ENCODE measurements around the gene SMIM29.

- no peak for TF ChIP-seq CTCF (IDR thresholded peaks at IDR 0.05; ENCODE audit: extremely low read depth in 1 of 2, insufficient read depth in 1 of 2, low read depth in 1 of 2, low read length in 2 of 2)
- no peak for TF ChIP-seq POLR2AphosphoS5 (IDR thresholded peaks at IDR 0.05; ENCODE audit: insufficient read depth, low read depth, low read length)
- no peak for TF ChIP-seq EZH2 (IDR thresholded peaks at IDR 0.05; ENCODE audit: borderline replicate concordance, low read depth, low read length, severe bottlenecking)
- TF ChIP-seq MAX (IDR thresholded peaks at IDR 0.05; ENCODE audit: insufficient read depth, insufficient read length) = no peak
- TF ChIP-seq POLR2A (IDR thresholded peaks at IDR 0.05; ENCODE audit: low read depth, low read length) = no peak
- TF ChIP-seq FOS (IDR thresholded peaks at IDR 0.05; ENCODE audit: borderline replicate concordance, insufficient read depth, low read length) = no peak
- TF ChIP-seq JUN (IDR thresholded peaks at IDR 0.05; ENCODE audit: borderline replicate concordance, insufficient read depth, insufficient read length, low read depth) = no peak
These were observed 23.3 kb downstream of the SMIM29 start for GRCh38 chr6:34225551-34225950.
